SK-N-SH (cell line): Measurements from ENCODE around the gene RNASE2.

Source experiments
- EP300 ChIP-seq, 2 experiments: IDR thresholded peaks; 2 replicates each; pipeline versions ENCODE4 v1.4.0 to v1.6.1; 2012; ENCODE audit warnings: borderline replicate concordance in 1 of 2, low read depth in 1 of 2, low read length in 1 of 2
- EZH2phosphoT487 ChIP-seq: fragments of 200-600 bp; sonication (generic); IDR thresholded peaks from 2 replicates; pipeline ENCODE4 v1.6.1; 2017; ENCODE audit warnings: low read depth, mixed run types, mild to moderate bottlenecking, antibody characterized with exemption, moderate library complexity, borderline replicate concordance
- GATA2 ChIP-seq: sonication (generic); formaldehyde crosslinking; IDR thresholded peaks from 2 replicates; pipeline ENCODE4 v1.5.0; 2020; ENCODE audit warnings: mild to moderate bottlenecking, missing genetic modification reagents
- JUND ChIP-seq: IDR thresholded peaks from 2 replicates; pipeline ENCODE4 v1.4.0; 2012
- MXI1 ChIP-seq: IDR thresholded peaks from 2 replicates; pipeline ENCODE4 v1.6.1; 2012; ENCODE audit warnings: mild to moderate bottlenecking, low read depth, low read length, improper control_type of control experiment
- POLR2AphosphoS5 ChIP-seq: IDR thresholded peaks from 2 replicates; pipeline ENCODE4 v1.6.1; 2012; ENCODE audit warnings: low read depth, low read length
- RAD21 ChIP-seq: IDR thresholded peaks from 2 replicates; pipeline ENCODE4 v1.6.1; 2012; ENCODE audit warnings: mild to moderate bottlenecking, low read length
- SMC3 ChIP-seq: IDR thresholded peaks from 2 replicates; pipeline ENCODE4 v1.6.1; 2012; ENCODE audit warnings: low read depth, low read length, improper control_type of control experiment
- TF ChIP-seq, protein P1 (sequence below): fragments of 150-350 bp; IDR thresholded peaks from 2 replicates; pipeline ENCODE4 v1.6.1; 2017; ENCODE audit warnings: antibody characterized with exemption, low read length, low read depth, borderline replicate concordance
- TF ChIP-seq, protein P2 (sequence below): fragments of 200-600 bp; sonication (generic); IDR thresholded peaks from 2 replicates; pipeline ENCODE4 v1.6.1; 2017; ENCODE audit warnings: antibody characterized with exemption, mild to moderate bottlenecking, moderate library complexity
- TF ChIP-seq, protein P3 (sequence below): IDR thresholded peaks from 2 replicates; pipeline ENCODE4 v1.4.0; 2012; ENCODE audit warnings: low read depth
- TF ChIP-seq, protein P4 (sequence below): IDR thresholded peaks from 2 replicates; pipeline ENCODE4 v1.6.1; 2012; ENCODE audit warnings: mild to moderate bottlenecking, low read depth, low read length, moderate library complexity
- TF ChIP-seq, protein P5 (sequence below): IDR thresholded peaks from 2 replicates; pipeline ENCODE4 v1.4.0; 2012; ENCODE audit warnings: low read depth, borderline replicate concordance

DNA sequence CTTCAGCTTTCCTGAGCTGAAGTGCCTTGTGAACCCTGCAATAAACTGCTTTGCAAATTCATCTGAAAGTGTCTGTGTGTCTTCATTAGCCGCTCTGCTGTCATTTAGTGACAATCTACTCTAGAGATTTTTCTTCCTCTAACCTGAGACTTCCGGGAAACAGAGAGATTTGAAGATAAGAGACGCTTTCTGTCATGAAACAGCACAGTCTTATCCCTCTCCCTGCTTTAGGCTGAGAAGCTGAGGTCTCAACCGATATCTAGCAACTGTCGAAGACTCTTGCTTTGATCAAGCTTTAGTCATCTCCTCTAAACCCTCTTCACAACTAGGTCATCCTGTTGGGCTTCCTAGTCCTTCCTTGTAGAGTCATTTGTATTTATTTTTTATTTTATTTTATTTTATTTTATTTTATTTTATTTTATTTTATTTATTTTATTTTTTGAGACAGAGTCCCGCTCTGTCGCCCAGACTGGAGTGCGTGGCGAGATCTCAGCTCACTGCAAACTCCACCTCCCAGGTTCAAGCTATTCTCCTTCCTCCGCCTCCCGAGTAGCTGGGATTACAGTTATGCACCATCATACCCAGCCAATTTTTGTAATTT, 1.2 kb downstream of the RNASE2 start:
- TF ChIP-seq, protein P1, sequence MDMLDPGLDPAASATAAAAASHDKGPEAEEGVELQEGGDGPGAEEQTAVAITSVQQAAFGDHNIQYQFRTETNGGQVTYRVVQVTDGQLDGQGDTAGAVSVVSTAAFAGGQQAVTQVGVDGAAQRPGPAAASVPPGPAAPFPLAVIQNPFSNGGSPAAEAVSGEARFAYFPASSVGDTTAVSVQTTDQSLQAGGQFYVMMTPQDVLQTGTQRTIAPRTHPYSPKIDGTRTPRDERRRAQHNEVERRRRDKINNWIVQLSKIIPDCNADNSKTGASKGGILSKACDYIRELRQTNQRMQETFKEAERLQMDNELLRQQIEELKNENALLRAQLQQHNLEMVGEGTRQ: no peak
- TF ChIP-seq, protein P2, sequence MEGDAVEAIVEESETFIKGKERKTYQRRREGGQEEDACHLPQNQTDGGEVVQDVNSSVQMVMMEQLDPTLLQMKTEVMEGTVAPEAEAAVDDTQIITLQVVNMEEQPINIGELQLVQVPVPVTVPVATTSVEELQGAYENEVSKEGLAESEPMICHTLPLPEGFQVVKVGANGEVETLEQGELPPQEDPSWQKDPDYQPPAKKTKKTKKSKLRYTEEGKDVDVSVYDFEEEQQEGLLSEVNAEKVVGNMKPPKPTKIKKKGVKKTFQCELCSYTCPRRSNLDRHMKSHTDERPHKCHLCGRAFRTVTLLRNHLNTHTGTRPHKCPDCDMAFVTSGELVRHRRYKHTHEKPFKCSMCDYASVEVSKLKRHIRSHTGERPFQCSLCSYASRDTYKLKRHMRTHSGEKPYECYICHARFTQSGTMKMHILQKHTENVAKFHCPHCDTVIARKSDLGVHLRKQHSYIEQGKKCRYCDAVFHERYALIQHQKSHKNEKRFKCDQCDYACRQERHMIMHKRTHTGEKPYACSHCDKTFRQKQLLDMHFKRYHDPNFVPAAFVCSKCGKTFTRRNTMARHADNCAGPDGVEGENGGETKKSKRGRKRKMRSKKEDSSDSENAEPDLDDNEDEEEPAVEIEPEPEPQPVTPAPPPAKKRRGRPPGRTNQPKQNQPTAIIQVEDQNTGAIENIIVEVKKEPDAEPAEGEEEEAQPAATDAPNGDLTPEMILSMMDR: no peak
- TF ChIP-seq, protein P3, sequence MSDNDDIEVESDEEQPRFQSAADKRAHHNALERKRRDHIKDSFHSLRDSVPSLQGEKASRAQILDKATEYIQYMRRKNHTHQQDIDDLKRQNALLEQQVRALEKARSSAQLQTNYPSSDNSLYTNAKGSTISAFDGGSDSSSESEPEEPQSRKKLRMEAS: no peak
- TF ChIP-seq SMC3 (no peak), POLR2AphosphoS5 (no peak), EP300 (IDR thresholded peaks at IDR 0.05; ENCODE audit: borderline replicate concordance in 1 of 2, low read depth in 1 of 2, low read length in 1 of 2) (no peak), RAD21 (no peak), JUND (no peak), MXI1 (no peak), GATA2 (no peak), EZH2phosphoT487 (no peak)
- TF ChIP-seq, protein P4, sequence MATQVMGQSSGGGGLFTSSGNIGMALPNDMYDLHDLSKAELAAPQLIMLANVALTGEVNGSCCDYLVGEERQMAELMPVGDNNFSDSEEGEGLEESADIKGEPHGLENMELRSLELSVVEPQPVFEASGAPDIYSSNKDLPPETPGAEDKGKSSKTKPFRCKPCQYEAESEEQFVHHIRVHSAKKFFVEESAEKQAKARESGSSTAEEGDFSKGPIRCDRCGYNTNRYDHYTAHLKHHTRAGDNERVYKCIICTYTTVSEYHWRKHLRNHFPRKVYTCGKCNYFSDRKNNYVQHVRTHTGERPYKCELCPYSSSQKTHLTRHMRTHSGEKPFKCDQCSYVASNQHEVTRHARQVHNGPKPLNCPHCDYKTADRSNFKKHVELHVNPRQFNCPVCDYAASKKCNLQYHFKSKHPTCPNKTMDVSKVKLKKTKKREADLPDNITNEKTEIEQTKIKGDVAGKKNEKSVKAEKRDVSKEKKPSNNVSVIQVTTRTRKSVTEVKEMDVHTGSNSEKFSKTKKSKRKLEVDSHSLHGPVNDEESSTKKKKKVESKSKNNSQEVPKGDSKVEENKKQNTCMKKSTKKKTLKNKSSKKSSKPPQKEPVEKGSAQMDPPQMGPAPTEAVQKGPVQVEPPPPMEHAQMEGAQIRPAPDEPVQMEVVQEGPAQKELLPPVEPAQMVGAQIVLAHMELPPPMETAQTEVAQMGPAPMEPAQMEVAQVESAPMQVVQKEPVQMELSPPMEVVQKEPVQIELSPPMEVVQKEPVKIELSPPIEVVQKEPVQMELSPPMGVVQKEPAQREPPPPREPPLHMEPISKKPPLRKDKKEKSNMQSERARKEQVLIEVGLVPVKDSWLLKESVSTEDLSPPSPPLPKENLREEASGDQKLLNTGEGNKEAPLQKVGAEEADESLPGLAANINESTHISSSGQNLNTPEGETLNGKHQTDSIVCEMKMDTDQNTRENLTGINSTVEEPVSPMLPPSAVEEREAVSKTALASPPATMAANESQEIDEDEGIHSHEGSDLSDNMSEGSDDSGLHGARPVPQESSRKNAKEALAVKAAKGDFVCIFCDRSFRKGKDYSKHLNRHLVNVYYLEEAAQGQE: no peak
- TF ChIP-seq, protein P5, sequence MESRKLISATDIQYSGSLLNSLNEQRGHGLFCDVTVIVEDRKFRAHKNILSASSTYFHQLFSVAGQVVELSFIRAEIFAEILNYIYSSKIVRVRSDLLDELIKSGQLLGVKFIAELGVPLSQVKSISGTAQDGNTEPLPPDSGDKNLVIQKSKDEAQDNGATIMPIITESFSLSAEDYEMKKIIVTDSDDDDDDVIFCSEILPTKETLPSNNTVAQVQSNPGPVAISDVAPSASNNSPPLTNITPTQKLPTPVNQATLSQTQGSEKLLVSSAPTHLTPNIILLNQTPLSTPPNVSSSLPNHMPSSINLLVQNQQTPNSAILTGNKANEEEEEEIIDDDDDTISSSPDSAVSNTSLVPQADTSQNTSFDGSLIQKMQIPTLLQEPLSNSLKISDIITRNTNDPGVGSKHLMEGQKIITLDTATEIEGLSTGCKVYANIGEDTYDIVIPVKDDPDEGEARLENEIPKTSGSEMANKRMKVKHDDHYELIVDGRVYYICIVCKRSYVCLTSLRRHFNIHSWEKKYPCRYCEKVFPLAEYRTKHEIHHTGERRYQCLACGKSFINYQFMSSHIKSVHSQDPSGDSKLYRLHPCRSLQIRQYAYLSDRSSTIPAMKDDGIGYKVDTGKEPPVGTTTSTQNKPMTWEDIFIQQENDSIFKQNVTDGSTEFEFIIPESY: no peak
